Spleen (tissue), 11 donors: ENCODE data around the gene ARID5B. TPM values are rescaled to one million over a fixed set of nuclear protein-coding genes. Genes with fewer than 3 reads are reported as not detected.

Experiments used
- DNase-seq: peaks from one replicate; pipeline ENCODE4 v3.0.0-alpha.2; 2020
- H3K27ac ChIP-seq, 8 donors: fragments of 200-600 bp; sonication (generic) in 7 of 8; 1 replicate in 4 of 8; 2 replicates in 4 of 8; pipeline versions ENCODE4 v1.5.0 to v1.8.0; 2016 to 2021; ENCODE audit warnings: inconsistent platforms in 4 of 8, mild to moderate bottlenecking in 4 of 8, moderate library complexity in 1 of 8
- H3K27me3 ChIP-seq, 7 donors: fragments of 200-600 bp; sonication (generic) in 6 of 7; replicated peaks in 1 of 7; 1 replicate in 4 of 7; 2 replicates in 3 of 7; pipeline versions ENCODE4 v1.5.0 to v1.8.0; 2016 to 2021; ENCODE audit warnings: inconsistent platforms in 3 of 7, mild to moderate bottlenecking in 1 of 7
- H3K36me3 ChIP-seq, 6 donors: fragments of 200-600 bp; sonication (generic) in 5 of 6; 1 replicate in 4 of 6; 2 replicates in 2 of 6; pipeline versions ENCODE4 v1.5.0 to v1.8.0; 2016 to 2021; ENCODE audit warnings: inconsistent platforms in 2 of 6
- H3K4me1 ChIP-seq, 6 donors: fragments of 200-600 bp; sonication (generic) in 5 of 6; 1 replicate in 3 of 6; 2 replicates in 3 of 6; pipeline versions ENCODE4 v1.5.0 to v1.8.0; 2016 to 2021; ENCODE audit warnings: inconsistent platforms in 3 of 6
- H3K4me3 ChIP-seq, 8 donors: fragments of 200-600 bp; sonication (generic) in 7 of 8; 1 replicate in 4 of 8; 2 replicates in 4 of 8; pipeline versions ENCODE4 v1.5.0 to v1.8.0; 2016 to 2021; ENCODE audit warnings: inconsistent platforms in 4 of 8, mild to moderate bottlenecking in 4 of 8, moderate library complexity in 2 of 8
- H3K9me3 ChIP-seq, 8 donors: fragments of 200-600 bp; sonication (generic) in 7 of 8; 1 replicate in 4 of 8; 2 replicates in 4 of 8; pipeline versions ENCODE4 v1.5.0 to v1.8.0; 2016 to 2021; ENCODE audit warnings: inconsistent platforms in 4 of 8
- CTCF ChIP-seq, 11 experiments: fragments of 200-600 bp in 7 of 11; fragments of 450-650 bp in 4 of 11; sonication (generic) in 4 of 11; IDR thresholded peaks in 8 of 11; conservative IDR thresholded peaks in 3 of 11; 1 replicate in 7 of 11; 2 replicates in 4 of 11; pipeline versions ENCODE4 v1.4.0 to v1.8.0; 2016 to 2021; ENCODE audit warnings: antibody characterized with exemption in 11 of 11, inconsistent platforms in 4 of 11, mild to moderate bottlenecking in 1 of 11
- POLR2A ChIP-seq, 3 donors: fragments of 450-650 bp; IDR thresholded peaks; one replicate each; pipeline ENCODE4 v1.5.1; 2017; ENCODE audit warnings: antibody characterized with exemption in 3 of 3, mild to moderate bottlenecking in 1 of 3
- POLR2AphosphoS5 ChIP-seq, 3 donors: sonication (generic); formaldehyde crosslinking; IDR thresholded peaks; one replicate each; pipeline ENCODE4 v1.5.1; 2017; ENCODE audit warnings: antibody characterized with exemption in 3 of 3
- WGBS, 5 donors: extraction: QIAGEN DNeasy Blood & Tissue Kit in 3 of 5; methylation state at CpG; one replicate each; pipeline versions ENCODE4 v1.1.5 to v1.1.7; 2013 to 2018; 5-methylcytosine and 5-hydroxymethylcytosine counted together
- intact Hi-C: fragments of 100-400 bp; cut with DNase I; formaldehyde crosslinking; loops from one replicate; pipeline ENCODE4 v1.15.0; 2023; ENCODE audit warnings: low total_unique reads
- polyA plus RNA-seq, 3 donors: library from polyadenylated mRNA; stranded (reverse); fragments of 200-250 nt; gene quantifications; one replicate each; pipeline ENCODE4 v1.2.1, GENCODE V29; 2013
- total RNA-seq, 7 donors: library from RNA; depleted of rRNA in 3 of 7; stranded (reverse); fragments of >200 nt in 3 of 7; fragmentation: NEBNext Ultra II Directional in 4 of 7; extraction: Animal tissue kit (Norgen Biotek cat#: 25700) in 4 of 7; gene quantifications; one replicate each; pipeline versions ENCODE4 v1.1.0 to v1.2.1, GENCODE V29; 2016 to 2021
- donor health status: healthy with polysubstance abuse.
- donor health status: DM: no; HTN: no; CAD: no; lungs with moderate emphysema.
- donor health status: DM: no; HTN: no; CAD: no.
- donor health status: Bipolar disorder and iron deficiency.
- donor health status: healthy.
- donor health status: DM: no; HTN: no; CAD: no.
- donor health status: DM: yes; HTN: yes; CAD: no.

The ARID5B gene
- total and polyA plus RNA-seq, 10 donors = 5.6 to 70.7 (median 46.2) TPM

DNA sequence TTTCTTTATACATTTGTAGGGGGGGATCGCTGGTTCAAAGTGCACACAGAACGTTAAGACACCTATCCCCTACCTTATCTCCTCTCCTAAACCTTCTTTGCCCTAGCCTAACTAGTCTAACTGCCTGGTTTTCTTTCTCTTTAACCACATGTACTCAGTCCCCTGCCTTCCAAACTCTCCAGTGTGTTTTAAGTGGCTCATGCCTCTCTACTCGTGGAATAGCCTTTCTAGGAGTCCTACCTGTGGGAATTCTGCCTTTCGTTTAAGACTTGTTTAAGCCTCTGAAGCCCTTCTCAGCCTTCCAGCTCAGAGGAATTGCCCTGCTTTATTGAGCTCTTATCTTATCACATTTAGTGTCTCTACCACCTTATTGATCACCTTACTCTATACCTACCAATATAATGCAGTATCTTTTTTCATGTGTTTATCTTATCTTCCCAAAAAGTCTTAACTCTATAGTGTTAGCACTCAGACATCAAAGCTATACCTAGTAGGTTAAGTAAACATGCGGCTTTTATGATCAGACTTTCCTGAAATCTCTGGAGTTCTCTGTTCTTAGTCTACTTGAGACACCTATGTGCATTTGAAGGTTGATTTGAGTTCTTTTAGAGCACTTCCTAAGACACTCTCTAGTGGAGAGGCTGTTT lies 50.7 kb downstream of the ARID5B start:
- peaks cover 0 to 38% (median 0%) of the 10 kb centered on the region in 6 donors for H3K4me1 ChIP-seq
- no peaks in the 10 kb centered on the region for H3K27me3 ChIP-seq
- H3K9me3 ChIP-seq = no peaks in the 10 kb centered on the region
- H3K4me3 ChIP-seq = no peak overlapping the region
- H3K27ac ChIP-seq = no peak overlapping the region
- intact Hi-C loops = no loop called here
- DNase-seq = no peak
- no peak for TF ChIP-seq POLR2AphosphoS5 (IDR thresholded peaks at IDR 0.05)
- TF ChIP-seq CTCF (IDR thresholded peaks at IDR 0.05 in 8 of 11, conservative IDR thresholded peaks at IDR 0.05 in 3 of 11) = no peak
- no peak for TF ChIP-seq POLR2A (IDR thresholded peaks at IDR 0.05)
- H3K36me3 ChIP-seq = peaks cover 0 to 86% (median 12%) of the 10 kb centered on the region in 6 donors
- WGBS, 5 donors = 88 to 94% (median 89%) methylated on average over 5 of the region's 5 CpGs

- no peak overlapping the region for H3K4me3 ChIP-seq
- H3K4me1 ChIP-seq = peaks cover 0 to 45% (median 0%) of the 10 kb centered on the region in 6 donors
- 94 to 100% (median 97%) methylated on average over 2 of the region's 2 CpGs for WGBS, 5 donors
- no peak overlapping the region for H3K27ac ChIP-seq
- H3K36me3 ChIP-seq = peaks cover 0 to 76% (median 11%) of the 10 kb centered on the region in 6 donors
- TF ChIP-seq POLR2A (IDR thresholded peaks at IDR 0.05) (no peak), CTCF (IDR thresholded peaks at IDR 0.05 in 8 of 11, conservative IDR thresholded peaks at IDR 0.05 in 3 of 11) (no peak), POLR2AphosphoS5 (IDR thresholded peaks at IDR 0.05) (no peak)
- no peak for DNase-seq
- no peaks in the 10 kb centered on the region for H3K9me3 ChIP-seq
- intact Hi-C loops = no loop called here
- H3K27me3 ChIP-seq = no peaks in the 10 kb centered on the region
Measured at GRCh38 chr10:61953183-61953582, 51.7 kb downstream of the ARID5B start.

DNA sequence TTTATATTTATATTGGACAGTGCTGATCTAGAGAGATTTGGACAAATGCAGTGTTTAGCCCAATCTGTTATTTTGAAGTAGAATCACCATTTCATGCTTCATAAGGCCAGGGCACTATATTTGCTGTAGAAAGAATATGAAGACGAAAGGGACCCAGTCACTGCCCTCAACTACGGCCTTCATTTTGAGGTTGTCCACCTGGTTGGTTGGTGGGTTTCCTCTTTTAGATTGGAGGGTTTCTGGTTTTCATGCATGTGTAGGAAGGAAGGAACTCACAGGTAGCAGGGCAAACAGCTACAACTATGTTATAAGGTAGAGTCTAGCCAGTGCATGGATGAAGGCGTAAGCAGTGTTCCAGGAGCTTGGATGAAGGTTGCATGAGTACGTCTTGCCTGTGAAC lies 56.3 kb downstream of the ARID5B start:
- no peak for DNase-seq
- Histone ChIP-seq H3K27ac (no peak overlapping the region), H3K36me3 (peaks cover 0 to 33% (median 4%) of the 10 kb centered on the region in 6 donors), H3K4me1 (peaks cover 0 to 80% (median 22%) of the 10 kb centered on the region in 6 donors), H3K9me3 (no peaks in the 10 kb centered on the region), H3K27me3 (no peaks in the 10 kb centered on the region), H3K4me3 (no peak overlapping the region)
- intact Hi-C loops = no loop called here
- TF ChIP-seq CTCF (IDR thresholded peaks at IDR 0.05 in 8 of 11, conservative IDR thresholded peaks at IDR 0.05 in 3 of 11) (no peak), POLR2A (IDR thresholded peaks at IDR 0.05) (no peak)
- whole genome bisulfite sequencing, 5 donors = 72 to 91% (median 87%) methylated on average over 4 of the region's 4 CpGs

DNA sequence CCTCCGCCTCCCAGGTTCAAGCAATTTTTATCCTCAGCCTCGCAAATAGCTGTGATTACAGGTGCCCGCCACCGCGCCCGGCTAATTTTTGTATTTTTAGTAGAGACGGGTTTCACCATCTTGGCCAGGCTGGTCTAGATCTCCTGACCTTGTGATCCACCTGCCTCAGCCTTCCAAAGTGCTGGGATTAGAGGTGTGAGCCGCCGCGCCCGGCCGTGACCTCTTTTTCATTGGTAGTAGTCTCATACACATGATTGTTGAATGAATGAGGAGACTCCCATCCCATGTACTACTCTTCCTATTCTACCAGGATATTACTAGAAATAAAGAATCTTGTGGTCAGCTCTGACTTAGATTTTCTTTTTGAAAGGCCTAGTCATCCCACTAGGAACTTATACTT lies 56.8 kb downstream of the ARID5B start:
- Histone ChIP-seq H3K4me1 (peaks cover 0 to 84% (median 24%) of the 10 kb centered on the region in 6 donors), H3K9me3 (no peaks in the 10 kb centered on the region), H3K36me3 (peaks cover 0 to 28% (median 4%) of the 10 kb centered on the region in 6 donors), H3K4me3 (no peak overlapping the region), H3K27ac (no peak overlapping the region), H3K27me3 (no peaks in the 10 kb centered on the region)
- TF ChIP-seq CTCF (IDR thresholded peaks at IDR 0.05 in 8 of 11, conservative IDR thresholded peaks at IDR 0.05 in 3 of 11) = no peak
- no peak for TF ChIP-seq POLR2AphosphoS5 (IDR thresholded peaks at IDR 0.05)
- TF ChIP-seq POLR2A (IDR thresholded peaks at IDR 0.05) = no peak
- no peak for DNase-seq
- 95 to 98% (median 97%) methylated on average over 12 of the region's 12 CpGs for WGBS, 5 donors
- intact Hi-C loops = no loop called here
